GM19025 (cell line): ENCODE measurements around the gene NECAP2.

ENCODE experiments used
- ATAC-seq: cut with Tn5 transposase; IDR thresholded peaks from one replicate; pipeline ENCODE4 v1.9.1; 2021; ENCODE audit warnings: mild to moderate bottlenecking, low read depth, moderate library complexity; ENCODE audit not compliant: unreplicated experiment

Gene NECAP2, protein sequence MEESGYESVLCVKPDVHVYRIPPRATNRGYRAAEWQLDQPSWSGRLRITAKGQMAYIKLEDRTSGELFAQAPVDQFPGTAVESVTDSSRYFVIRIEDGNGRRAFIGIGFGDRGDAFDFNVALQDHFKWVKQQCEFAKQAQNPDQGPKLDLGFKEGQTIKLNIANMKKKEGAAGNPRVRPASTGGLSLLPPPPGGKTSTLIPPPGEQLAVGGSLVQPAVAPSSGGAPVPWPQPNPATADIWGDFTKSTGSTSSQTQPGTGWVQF

DNA sequence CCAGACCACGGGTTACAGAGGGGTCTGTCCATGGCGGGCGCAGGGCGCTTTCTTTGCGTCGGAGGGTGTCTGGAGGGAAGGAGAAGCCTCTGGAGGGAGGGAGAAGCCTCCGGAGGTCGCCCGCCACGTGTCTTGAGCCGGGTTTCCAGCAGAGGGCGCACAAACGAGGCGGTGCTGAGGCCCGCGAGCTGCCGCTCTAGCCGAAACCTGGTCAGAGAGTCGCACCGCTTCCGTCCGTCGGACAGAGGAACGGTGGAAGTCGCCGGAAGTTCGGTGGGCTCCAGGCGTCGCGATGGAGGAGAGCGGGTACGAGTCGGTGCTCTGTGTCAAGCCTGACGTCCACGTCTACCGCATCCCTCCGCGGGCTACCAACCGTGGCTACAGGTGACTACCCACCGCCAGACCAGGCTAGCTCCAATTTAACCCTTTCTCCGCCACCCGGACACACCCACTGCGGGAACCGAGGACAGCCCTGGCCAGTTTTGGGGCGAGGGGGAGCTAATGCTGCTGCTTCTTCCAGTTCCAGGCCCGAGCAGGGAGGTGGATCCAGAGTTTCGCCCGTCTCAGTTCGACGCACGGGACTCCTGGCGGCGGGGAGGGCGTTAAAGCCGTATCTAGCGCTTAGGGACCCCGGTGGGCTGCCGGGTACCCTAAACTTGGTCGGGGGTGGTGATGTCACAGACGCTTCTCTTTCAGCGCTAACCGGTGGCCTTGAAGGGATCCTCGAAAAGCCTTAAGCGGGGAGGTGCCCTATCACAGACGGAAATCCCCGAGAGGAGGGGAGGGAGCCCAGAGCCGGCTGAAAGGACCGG lies at the start of gene NECAP2:
Gene NECAP2 (plus strand): TSS at position 255 of the 812 bp plus-strand sequence. CDS start 38 bp downstream, at position 293.
- ATAC-seq, result peak; percentile 76

DNA sequence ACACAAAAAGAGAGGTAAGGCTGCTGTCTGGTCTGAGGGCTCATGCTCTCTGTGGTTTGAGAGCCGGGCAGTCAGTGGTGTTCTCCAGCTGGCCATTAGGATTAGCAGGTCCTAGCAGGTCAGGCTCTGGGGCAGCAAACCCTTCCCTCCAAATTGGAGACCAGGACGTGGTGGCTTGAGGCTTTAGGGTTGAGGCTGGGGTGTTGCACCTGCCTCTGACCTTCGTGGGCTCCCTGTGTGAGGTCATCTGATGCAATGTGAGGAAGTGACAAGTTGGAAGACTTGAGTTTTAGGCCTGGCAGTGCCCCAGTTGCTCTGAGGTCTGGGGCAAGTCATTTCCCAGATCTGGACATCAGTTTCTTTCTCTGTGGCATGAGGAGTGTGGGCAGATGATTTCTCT lies 49.1 kb upstream of the NECAP2 start:
- no peak for ATAC-seq

DNA sequence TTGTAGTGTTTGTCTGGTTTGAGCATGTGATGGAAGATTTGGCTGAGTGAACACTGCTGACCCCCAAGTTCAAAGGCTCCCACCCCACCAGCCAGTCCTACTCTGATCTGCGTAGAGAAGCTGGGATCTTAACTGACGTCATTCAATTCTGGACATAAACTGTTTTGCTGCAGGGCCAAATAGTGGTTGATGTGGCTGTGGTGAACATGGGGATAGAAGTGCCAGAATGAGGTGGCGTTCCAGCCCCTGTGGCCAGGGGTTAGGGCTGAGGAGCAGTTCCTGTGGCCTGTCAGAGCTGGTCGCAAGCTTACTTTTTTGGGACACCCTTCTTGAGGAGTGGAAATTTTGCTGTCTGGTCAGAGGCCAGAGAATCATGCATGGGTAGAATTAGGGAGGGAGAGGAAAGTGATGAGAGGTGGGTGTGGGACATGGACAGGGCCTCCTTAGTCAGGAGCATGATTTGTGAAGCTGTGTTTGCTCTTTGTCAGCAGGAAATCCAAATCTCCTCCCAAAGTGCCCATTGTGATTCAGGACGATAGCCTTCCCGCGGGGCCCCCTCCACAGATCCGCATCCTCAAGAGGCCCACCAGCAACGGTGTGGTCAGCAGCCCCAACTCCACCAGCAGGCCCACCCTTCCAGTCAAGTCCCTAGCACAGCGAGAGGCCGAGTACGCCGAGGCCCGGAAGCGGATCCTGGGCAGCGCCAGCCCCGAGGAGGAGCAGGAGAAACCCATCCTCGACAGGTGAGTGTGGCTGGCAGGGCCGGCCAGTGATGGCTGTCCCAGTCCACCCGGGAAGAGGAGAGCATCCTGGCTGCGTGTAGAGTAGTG lies 47.6 kb upstream of the NECAP2 start:
- ATAC-seq, result no peak

DNA sequence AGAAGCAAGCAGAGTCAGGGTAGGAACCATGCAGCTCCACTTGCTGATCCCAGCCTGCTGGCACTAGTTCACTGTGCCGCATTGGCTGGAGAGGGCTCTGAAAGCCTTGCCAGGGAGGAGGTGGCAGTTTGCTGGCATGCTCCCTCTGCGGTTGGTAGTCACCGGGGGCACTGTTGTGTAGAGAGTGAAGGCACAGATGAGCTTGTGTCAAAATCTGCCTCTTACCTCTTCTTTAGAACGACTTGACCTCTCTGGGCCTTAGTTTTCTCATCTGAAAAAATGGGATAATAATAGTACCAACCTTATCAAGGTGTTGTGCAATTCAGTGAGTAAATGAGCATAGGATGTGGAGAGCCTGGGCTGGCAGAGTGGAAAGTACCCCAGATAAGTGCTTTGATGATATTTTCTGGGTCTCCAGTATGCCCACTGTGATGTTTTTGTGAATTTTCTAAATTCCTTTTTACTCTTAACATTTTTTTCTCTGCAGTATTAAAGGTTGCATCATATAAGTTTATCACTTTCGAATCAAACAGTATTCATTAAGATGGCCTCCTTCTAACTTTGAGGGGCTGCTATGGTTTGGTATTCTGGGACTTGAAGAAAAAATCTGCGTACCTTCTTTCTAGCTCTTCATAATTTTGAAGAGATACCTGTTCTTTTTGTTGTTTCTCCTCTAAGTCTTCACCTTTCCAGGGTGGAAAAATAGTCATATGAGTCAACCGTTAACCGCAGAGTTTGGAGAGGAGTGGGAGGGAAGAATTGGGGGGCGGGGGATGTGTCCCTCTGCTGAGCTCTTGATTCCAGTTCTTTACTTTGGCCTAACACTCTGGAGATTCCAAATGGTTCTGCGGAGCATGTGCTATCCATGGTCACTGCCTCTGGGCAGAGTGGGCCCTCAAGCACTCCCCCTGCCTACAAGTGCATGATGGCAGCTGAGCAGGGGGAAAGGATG lies 46.7 kb upstream of the NECAP2 start:
- no peak for ATAC-seq

DNA sequence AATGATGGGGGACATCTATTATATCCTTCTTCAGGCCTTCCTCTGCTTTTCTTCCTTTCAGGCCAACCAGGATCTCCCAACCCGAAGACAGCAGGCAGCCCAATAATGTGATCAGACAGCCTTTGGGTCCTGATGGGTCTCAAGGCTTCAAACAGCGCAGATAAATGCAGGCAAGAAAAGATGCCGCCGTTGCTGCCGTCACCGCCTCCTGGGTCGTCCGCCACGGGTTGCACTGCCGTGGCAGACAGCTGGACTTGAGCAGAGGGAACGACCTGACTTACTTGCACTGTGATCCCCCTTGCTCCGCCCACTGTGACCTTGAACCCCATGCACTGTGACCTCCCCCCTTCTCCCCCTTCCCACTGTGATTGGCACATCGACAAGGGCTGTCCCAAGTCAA lies 45.5 kb upstream of the NECAP2 start:
- ATAC-seq, result no peak

DNA sequence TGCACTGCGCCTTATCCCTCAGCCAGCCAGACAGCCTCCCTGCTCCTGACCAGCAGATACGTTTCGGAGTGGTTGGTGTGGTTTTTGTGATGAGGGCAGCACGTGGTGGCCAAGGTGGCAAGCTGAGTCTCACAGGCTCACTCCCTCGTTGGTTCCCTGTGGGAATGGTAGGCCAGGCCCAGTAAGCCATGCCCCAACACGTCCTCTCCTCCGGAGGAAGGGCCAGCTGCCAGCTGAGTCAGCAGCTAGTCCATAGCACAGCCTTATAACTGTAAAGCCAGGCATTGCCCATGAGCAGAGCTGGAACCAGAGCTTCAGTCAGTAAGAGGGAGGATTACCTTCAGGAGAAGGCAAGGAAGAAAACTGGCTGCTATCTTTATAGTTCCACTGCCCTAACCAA lies 43.9 kb upstream of the NECAP2 start:
- no peak for ATAC-seq

DNA sequence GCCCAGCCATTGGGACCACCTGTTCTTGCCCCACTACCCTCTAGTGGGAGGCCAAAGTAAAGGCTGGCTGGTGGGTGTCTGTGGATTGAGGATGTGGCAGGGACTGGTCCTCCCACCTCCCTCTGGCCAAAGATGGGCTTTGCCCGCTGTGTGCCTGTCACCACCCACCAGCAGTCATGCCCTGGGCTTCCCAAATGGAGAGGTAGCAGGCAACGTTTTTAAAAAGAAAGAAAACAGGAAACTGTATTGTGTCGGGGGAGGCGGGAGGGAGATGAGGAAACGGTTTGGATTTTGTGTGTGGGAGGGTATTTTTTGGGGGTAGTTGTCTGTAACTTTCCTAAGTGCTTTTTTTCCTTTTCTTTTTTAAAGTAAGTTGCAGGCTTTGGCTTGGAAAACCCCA lies 43.4 kb upstream of the NECAP2 start:
- no peak for ATAC-seq

DNA sequence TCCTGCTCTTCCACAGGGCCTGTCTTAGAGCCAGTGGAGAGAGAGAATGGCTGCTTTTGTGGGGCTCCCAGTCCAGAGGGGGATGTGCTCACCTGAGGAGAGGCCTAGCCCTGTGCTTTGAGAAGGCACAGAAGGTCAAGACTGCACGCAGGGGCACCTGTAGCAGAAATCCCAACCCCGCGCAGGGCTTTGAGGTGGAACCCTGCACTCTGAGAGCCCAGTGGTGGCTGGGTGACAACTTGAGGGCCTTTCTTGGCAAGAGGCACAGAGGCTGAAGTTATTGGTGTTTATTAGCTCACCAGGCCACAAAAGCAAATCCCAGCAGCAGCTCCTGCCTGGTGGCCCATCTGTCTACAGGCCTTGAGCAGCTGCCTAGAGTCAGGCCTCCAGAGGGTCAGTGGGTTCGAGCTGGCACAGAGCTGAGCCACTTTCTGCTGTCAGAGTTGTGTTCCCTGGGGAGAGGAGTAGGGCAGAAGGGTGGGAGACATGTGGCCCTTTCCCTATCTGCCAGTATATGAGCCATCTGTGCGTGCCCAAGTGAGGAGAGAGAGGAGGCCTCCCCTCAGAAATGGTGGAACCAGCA lies 42.1 kb upstream of the NECAP2 start:
- no peak for ATAC-seq

DNA sequence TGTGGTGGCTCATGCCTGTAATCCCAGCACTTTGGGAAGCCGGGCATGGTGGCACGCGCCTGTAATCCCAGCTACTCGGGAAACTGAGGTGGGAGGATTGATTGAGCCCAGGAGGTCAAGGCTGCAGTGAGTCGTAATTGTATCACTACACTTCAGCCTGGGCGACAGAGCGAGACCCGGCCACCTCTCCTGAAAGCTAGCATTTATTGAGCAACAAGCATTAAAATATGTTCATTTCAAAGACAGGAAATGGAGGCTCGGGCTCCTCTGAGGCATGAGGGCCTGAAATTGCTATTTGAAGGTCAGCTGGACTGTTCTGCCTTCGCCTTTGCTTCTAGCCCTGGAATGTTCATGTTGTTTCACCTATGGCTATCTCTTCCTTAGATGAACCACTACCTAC lies 37.8 kb upstream of the NECAP2 start:
- ATAC-seq, result no peak

DNA sequence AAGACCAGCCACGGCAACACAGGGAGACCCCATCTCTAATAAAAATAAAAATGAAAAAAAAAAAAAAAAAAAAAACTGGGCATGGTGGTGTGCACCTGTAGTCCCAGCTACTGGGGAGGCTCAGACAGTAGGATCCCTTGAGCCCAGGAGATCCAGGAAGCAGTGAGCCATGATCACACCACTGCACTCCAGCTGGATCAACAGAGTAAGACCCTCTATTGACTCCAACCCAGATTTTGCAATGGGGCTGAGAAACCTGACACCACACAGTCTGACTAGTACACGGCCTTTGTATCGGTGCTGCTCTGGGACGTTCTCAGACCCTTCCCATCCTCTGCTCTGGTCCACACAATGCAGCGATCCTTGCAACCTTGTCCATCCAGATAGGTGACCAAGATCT lies 35.1 kb upstream of the NECAP2 start:
- ATAC-seq, result no peak

DNA sequence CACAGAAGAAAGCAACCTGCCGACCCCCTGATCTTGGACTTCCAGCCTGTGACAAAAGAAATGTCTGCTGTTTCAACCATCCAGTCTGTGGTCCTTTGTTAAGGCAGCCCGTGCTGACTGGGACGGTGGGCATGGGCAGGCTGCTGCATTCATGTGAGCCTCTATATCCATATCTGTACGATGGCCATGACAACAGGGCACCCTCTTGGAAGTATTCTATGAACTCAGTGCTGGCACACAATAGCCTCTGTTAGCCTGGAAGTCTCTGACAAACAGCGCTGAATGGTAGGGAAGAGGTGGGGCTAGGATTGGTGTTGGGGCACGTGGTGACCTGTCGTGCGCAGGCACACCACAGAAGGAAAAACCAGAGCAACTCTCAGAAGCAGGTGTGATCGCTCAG lies 33.7 kb upstream of the NECAP2 start:
- ATAC-seq, result no peak

DNA sequence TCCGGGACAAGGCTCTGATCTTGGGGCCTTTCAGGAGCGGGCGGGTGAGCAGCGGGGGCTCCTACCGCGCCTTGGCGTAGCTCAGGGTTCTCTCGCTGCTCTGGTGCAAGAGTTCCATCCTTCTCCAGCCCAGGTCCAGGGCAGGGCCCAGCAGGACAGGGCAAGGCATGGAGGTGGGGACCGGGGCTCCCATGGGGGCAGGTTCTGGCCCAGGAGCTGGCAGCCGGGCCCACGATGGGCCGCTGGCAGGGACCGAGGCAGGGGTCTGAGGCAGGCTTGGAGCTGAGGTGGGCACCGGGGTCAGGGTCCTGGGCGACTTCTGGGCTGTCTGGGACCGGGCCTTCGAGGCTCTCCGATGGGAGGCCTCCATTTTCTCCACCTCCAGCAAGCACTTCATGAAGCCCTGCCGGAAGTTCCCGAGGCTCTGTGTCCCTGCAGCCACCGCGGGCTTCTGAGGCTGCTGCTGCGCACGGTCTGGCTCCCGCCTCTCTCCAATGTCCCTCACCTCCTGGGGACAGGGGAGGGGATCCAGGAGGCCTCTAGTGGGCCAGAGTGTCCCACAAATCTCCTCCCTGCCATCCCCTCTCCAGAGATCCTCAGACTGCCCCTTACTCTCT lies 30.9 kb upstream of the NECAP2 start:
- ATAC-seq, result no peak

DNA sequence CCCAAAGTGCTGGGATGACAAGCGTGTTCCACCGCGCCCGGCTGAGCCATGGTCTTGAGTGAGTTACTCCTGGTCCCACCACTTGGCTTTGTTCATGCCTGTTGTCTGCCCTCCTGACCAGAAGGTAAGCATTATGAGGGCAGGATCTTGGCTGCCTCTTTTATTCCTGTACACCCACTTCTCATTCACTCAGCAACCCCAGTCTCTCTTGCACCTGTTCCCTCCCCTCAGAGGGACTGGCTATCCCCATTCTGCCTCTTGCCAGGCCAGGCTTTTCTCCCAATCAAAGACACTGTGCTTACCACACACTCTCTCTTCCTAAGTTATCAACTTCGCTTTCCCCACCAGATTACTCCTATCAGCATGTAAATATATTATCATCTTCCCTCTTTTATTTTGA lies 29.7 kb upstream of the NECAP2 start:
- no peak for ATAC-seq

DNA sequence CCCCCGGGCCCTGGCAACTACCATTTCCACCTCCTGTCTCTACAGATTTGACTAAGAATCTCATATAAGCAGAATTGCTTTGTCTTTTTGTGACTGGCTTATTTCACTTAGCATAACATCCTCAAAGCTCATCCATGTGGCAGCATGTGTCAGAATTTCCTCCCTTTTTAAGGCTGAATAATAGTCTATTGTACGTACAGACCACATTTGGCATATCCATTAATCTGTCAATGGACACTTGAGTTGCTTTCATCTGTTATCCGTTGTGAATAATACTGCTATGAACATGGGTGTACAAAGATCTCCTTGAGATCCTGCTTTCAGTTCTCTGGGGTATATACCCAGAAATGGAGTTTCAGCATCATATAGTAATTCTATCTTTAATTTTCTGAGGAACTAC lies 27.3 kb upstream of the NECAP2 start:
- no peak for ATAC-seq

DNA sequence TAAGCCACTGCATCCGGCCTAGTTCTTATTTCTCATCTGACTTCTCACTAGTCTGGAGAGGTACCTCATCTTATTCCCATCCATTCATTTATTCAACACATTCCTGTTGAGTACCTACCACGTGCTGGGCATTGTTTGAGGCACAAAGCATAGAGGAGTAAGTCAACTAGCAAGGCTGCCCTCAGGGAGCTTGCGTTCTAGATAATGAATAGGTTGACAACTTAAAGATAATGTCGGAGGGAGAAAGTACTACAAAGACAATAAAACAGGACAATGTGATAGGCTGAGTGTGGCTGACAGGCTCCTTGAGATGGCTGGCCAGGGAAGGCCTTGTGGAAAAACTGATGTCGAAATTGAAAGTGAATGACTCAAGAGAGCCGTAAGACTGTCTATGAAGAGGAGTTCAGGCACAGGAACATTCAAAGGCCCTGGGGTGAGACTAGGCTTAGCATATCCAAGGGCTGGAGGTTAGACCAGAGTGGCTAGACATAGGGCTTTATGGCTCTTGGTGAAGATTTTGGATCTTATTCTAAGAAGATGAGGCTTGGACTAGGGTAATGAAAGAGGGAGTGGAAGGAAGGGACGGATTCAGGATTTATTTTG lies 21.6 kb upstream of the NECAP2 start:
- ATAC-seq, result no peak

DNA sequence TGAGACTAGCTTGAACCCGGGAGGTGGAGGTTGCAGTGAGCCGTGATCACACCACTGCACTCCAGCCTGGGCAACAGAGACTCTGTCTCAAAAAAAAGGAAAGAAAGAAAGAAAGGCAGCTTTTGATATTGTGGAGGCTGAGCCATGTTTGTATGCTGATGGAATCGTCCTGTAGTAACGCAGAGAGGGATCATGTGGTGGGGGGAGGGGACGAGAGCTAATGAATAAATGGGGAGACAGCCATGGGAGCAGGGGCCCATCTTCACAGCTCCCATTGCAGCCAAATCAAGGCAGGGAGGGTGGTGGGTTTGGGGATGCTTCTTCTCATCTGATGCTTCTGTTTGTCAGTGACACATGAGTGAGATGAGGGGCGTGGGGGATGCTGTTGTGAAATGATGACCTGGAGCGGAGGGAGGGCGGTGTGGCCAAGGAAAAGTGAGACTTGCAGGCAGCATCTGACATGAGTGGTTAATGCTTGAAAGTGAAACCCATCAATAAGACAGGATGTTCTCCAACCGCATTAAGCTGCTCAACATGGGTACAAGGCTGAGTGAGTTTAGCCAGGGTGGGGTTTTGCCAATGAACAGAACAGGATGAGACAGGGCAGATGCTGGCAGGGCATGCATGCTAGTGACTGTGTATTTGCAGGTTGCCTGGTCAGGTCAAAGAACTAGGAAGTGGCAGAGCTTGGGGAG lies 20.0 kb upstream of the NECAP2 start:
- peak; percentile 80 for ATAC-seq

DNA sequence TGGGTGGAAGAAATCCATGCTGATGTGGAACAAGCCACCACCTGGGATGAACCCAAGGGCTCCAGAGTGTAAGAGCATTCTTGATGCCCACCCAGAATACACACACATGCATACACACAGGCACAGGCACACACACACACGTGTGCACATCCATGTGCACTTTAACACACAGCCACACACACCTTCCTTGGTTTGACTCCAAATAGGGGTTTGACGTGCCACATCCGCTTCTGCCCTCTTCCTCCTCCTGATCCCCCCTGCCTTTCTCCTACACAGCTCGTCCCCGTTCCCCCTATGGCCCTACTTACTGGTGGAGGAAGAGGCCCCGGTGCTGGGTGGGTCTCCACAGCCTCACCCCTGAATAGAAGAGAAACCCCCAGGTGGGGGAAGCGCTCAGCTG lies 19.3 kb upstream of the NECAP2 start:
- no peak for ATAC-seq

DNA sequence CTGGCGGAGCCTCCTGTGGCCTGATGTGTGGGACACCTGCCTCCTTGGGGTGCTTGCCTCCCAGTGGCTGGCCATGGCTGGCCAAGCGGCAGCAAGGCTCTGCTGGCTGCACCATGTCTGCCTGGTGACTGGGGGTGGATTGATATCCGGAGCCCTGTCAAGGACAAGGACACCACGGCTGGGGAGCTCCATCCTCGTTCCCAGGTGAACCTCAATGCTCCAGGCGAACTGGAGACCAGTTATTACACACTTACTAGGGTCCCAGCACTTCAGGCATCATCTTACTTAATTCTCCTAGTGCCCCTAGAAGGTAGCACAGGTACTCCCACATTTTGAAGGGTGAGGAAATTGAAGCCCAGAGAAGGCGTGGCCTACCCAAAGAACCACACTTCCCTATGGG lies 18.5 kb upstream of the NECAP2 start:
- no peak for ATAC-seq
